HepG2 (cell line): ENCODE data around the gene SPATA12. TPM values are rescaled to one million over a fixed set of nuclear protein-coding genes. Genes with fewer than 3 reads are reported as not detected.

Source experiments
- ATAC-seq: fragments of 200-7000 bp; cut with Tn5 transposase; 3 replicates; pipeline ENCODE4 v1.9.1; 2020; ENCODE audit warnings: mild to moderate bottlenecking, moderate library complexity
- BruUV-seq: library from RNA; stranded (reverse); fragments of 400-500 nt; replicated peaks from 2 replicates; lab custom pipeline; 2021; lab: Mats Ljungman, UMichigan
- CTCF ChIA-PET: fragments of 300-600 bp; formaldehyde crosslinking; extraction: SDS; loops from one replicate; lab custom pipeline; 2021; ENCODE audit warnings: low total read pairs, inconsistent platforms, low intra/inter-chr PET ratio; lab: Yijun Ruan, JAX
- POLR2A ChIA-PET: fragments of 350-600 bp; sonication (Branson Sonifier 250); formaldehyde crosslinking; loops from one replicate; lab custom pipeline; 2020; ENCODE audit warnings: antibody characterized with exemption, inconsistent platforms; lab: Yijun Ruan, JAX
- DNase-seq: peaks from one replicate; pipeline ENCODE4 v3.0.0-alpha.2; 2015; ENCODE audit warnings: low spot score
- FAIRE-seq: peaks from 3 replicates; lab custom pipeline; 2011; peaks lifted over from hg19 to GRCh38; lab: Jason Lieb, UNC
- H2AFZ ChIP-seq: one replicate; pipeline ENCODE4 v1.6.1; 2011; ENCODE audit warnings: low read length, inconsistent platforms
- H3K27ac ChIP-seq: fragments of 300-600 bp; 3 replicates; pipeline ENCODE4 v1.8.0; 2011; ENCODE audit warnings: mixed run types, mild to moderate bottlenecking, mixed read lengths, low read length, inconsistent platforms; ENCODE audit not compliant: insufficient read depth; ENCODE audit errors: extremely low read length
- H3K27me3 ChIP-seq, 2 experiments: fragments of 200-600 bp in 1 of 2; 2 replicates in 1 of 2; 3 replicates in 1 of 2; pipeline versions ENCODE4 v1.6.0 to v1.8.0; 2011; ENCODE audit warnings: low read length in 2 of 2, mild to moderate bottlenecking in 2 of 2, moderate library complexity in 2 of 2, inconsistent platforms in 1 of 2; ENCODE audit not compliant: insufficient read depth in 2 of 2, control insufficient read depth in 1 of 2
- H3K36me3 ChIP-seq, 2 experiments: fragments of 200-600 bp in 1 of 2; replicated peaks in 1 of 2; 2 replicates in 1 of 2; 3 replicates in 1 of 2; pipeline versions ENCODE4 v1.5.1 to v1.8.0; 2011; ENCODE audit warnings: low read length in 2 of 2, inconsistent platforms in 1 of 2; ENCODE audit not compliant: insufficient read depth in 2 of 2, control insufficient read depth in 1 of 2
- H3K4me1 ChIP-seq: 2 replicates; pipeline ENCODE4 v1.5.1; 2012; ENCODE audit warnings: low read length, inconsistent platforms; ENCODE audit not compliant: insufficient read depth
- H3K4me2 ChIP-seq: 2 replicates; pipeline ENCODE4 v1.6.0; 2011; ENCODE audit warnings: low read depth, low read length, inconsistent platforms
- H3K4me3 ChIP-seq, 3 experiments: fragments of 200-600 bp in 1 of 3; sonication (generic), shearing (Covaris generic) in 1 of 3; replicated peaks in 1 of 3; 2 replicates each; pipeline ENCODE4 v1.5.1; 2011 to 2016; ENCODE audit warnings: low read length in 3 of 3, inconsistent platforms in 2 of 3, low read depth in 2 of 3, mild to moderate bottlenecking in 2 of 3, control low read depth in 1 of 3, mixed read lengths in 1 of 3; ENCODE audit not compliant: insufficient read depth in 1 of 3
- H3K79me2 ChIP-seq: one replicate; pipeline ENCODE4 v1.6.1; 2011; ENCODE audit warnings: low read length, inconsistent platforms; ENCODE audit not compliant: insufficient read depth
- H3K9ac ChIP-seq: 2 replicates; pipeline ENCODE4 v1.6.0; 2011; ENCODE audit warnings: mild to moderate bottlenecking, low read depth, low read length, inconsistent platforms; ENCODE audit not compliant: insufficient read depth
- H3K9me3 ChIP-seq: 2 replicates; pipeline ENCODE4 v1.5.1; 2012; ENCODE audit warnings: mild to moderate bottlenecking, low read length
- H4K20me1 ChIP-seq: 2 replicates; pipeline ENCODE4 v1.6.0; 2011; ENCODE audit warnings: inconsistent platforms, mild to moderate bottlenecking, low read length, moderate library complexity; ENCODE audit not compliant: insufficient read depth
- AKAP8 ChIP-seq: sonication (generic); formaldehyde crosslinking; IDR thresholded peaks from 2 replicates; pipeline ENCODE4 v1.5.1; 2020; ENCODE audit warnings: mild to moderate bottlenecking, missing genetic modification reagents
- ELF1 ChIP-seq: sonication (generic); formaldehyde crosslinking; IDR thresholded peaks from 2 replicates; pipeline ENCODE4 v1.4.0; 2020; ENCODE audit warnings: missing genetic modification reagents
- HNF1A ChIP-seq, 2 experiments: sonication (generic) in 1 of 2; formaldehyde crosslinking in 1 of 2; IDR thresholded peaks; 2 replicates each; pipeline versions ENCODE4 v1.4.0 to v1.6.1; 2016 to 2020; ENCODE audit warnings: borderline replicate concordance in 1 of 2, low read depth in 1 of 2, mild to moderate bottlenecking in 1 of 2, missing genetic modification reagents in 1 of 2
- IKZF1 ChIP-seq: fragments of 450-650 bp; IDR thresholded peaks from 2 replicates; pipeline ENCODE4 v1.7.1; 2016
- MAFG ChIP-seq: sonication (generic); formaldehyde crosslinking; IDR thresholded peaks from 2 replicates; pipeline ENCODE4 v1.5.1; 2020; ENCODE audit warnings: mild to moderate bottlenecking, missing genetic modification reagents
- NAIF1 ChIP-seq: sonication (generic); formaldehyde crosslinking; IDR thresholded peaks from 2 replicates; pipeline ENCODE4 v1.5.0; 2020; ENCODE audit warnings: mild to moderate bottlenecking, missing genetic modification reagents, borderline replicate concordance
- NFE2L1 ChIP-seq: sonication (generic); formaldehyde crosslinking; IDR thresholded peaks from 2 replicates; pipeline ENCODE4 v1.4.0; 2020; ENCODE audit warnings: missing genetic modification reagents, mild to moderate bottlenecking, borderline replicate concordance
- NFE2L2 ChIP-seq: fragments of 150-350 bp; IDR thresholded peaks from 2 replicates; pipeline ENCODE4 v1.6.1; 2014; ENCODE audit warnings: low read length
- PBX2 ChIP-seq: IDR thresholded peaks from 2 replicates; pipeline ENCODE4 v1.6.1; 2016; ENCODE audit warnings: control low read depth
- PLRG1 ChIP-seq: fragments of 450-650 bp; conservative IDR thresholded peaks from 2 replicates; pipeline ENCODE4 v1.6.1; 2016
- SKI ChIP-seq: fragments of 450-650 bp; IDR thresholded peaks from one replicate; pipeline ENCODE4 v1.6.1; 2018; ENCODE audit warnings: mild to moderate bottlenecking; ENCODE audit not compliant: partially characterized antibody
- SNAPC5 ChIP-seq: sonication (generic); formaldehyde crosslinking; IDR thresholded peaks from 2 replicates; pipeline ENCODE4 v1.8.1; 2023; ENCODE audit warnings: mild to moderate bottlenecking, missing genetic modification reagents, borderline replicate concordance
- ZC3H4 ChIP-seq: sonication (generic); formaldehyde crosslinking; IDR thresholded peaks from 2 replicates; pipeline ENCODE4 v1.4.0; 2020; ENCODE audit warnings: missing genetic modification reagents, borderline replicate concordance
- ZNF441 ChIP-seq: sonication (generic); formaldehyde crosslinking; IDR thresholded peaks from 2 replicates; pipeline ENCODE4 v1.7.0; 2021; ENCODE audit warnings: missing genetic modification reagents, borderline replicate concordance
- ZNF615 ChIP-seq: sonication (generic); formaldehyde crosslinking; IDR thresholded peaks from 2 replicates; pipeline ENCODE4 v1.5.0; 2020; ENCODE audit warnings: mild to moderate bottlenecking, missing genetic modification reagents, borderline replicate concordance
- ZNF629 ChIP-seq: sonication (generic); formaldehyde crosslinking; conservative IDR thresholded peaks from 2 replicates; pipeline ENCODE4 v1.5.0; 2020; ENCODE audit warnings: missing genetic modification reagents
- WGBS: methylation state at CpG from one replicate; pipeline ENCODE4 v1.1.6; 2017; ENCODE audit warnings: low lambda C conversion rate; 5-methylcytosine and 5-hydroxymethylcytosine counted together
- in situ Hi-C: cut with HindIII; loops from 2 replicates; pipeline ENCODE4 v1.10.0; 2017; ENCODE audit warnings: low pct_unique_long_range_greater_than_20kb; ENCODE audit not compliant: extremely low pct_ligation_motif_present
- intact Hi-C: fragments of 100-400 bp; cut with micrococcal nuclease; formaldehyde crosslinking; loops from one replicate; pipeline ENCODE4 v1.10.0; 2022; ENCODE audit not compliant: unreplicated experiment
- polyA plus RNA-seq, 8 experiments: library from polyadenylated mRNA; depleted of rRNA in 3 of 8; stranded (reverse) in 7 of 8; unstranded in 1 of 8; fragments of >200 nt; fragmentation: Illumina TruSeq in 4 of 8; extraction: Trizol in 4 of 8; gene quantifications; 2 replicates each; pipeline versions ENCODE4 v1.2.1 to v1.2.3, GENCODE V29; 2011 to 2016; ENCODE audit warnings: low read depth in 4 of 8, missing spikeins in 1 of 8, mixed read lengths in 1 of 8; ENCODE audit not compliant: insufficient read depth in 1 of 8
- total RNA-seq, 5 experiments: library from RNA; depleted of rRNA; stranded (reverse); fragments of >200 nt; fragmentation: Illumina TruSeq; extraction: Trizol; gene quantifications; 2 replicates each; pipeline ENCODE4 v1.2.3, GENCODE V29; 2016; ENCODE audit warnings: low read depth in 1 of 5
- TF ChIP-seq, protein P1 (sequence below): sonication (generic); formaldehyde crosslinking; IDR thresholded peaks from 2 replicates; pipeline ENCODE4 v1.8.1; 2023; ENCODE audit warnings: mild to moderate bottlenecking, missing genetic modification reagents
- TF ChIP-seq, protein P2 (sequence below): sonication (generic); formaldehyde crosslinking; IDR thresholded peaks from 2 replicates; pipeline ENCODE4 v1.4.0; 2020; ENCODE audit warnings: missing genetic modification reagents

The SPATA12 gene
- total and polyA plus RNA-seq, 2 of the 13 experiments (the other 11 are each of a cell fraction or from before 2014, with no cell fraction given), result 0.09 to 0.25 TPM

- POLR2A ChIA-PET, result no interaction called here
- Histone ChIP-seq H3K36me3 (no peaks in the 10 kb centered on the region), H3K27ac (no peak overlapping the region), H3K79me2 (peaks cover 5% of the 10 kb centered on the region), H3K4me3 (no peak overlapping the region), H3K4me2 (no peak overlapping the region), H3K27me3 (no peaks in the 10 kb centered on the region), H3K9me3 (no peaks in the 10 kb centered on the region), H3K9ac (no peak overlapping the region), H2AFZ (no peak overlapping the region), H4K20me1 (no peaks in the 10 kb centered on the region), H3K4me1 (peaks cover 30% of the 10 kb centered on the region)
- CTCF ChIA-PET, result no interaction called here
- intact Hi-C loops, result no loop called here
- no TSS peak for BruUV-seq
- FAIRE-seq (no peak), ATAC-seq (no peak), DNase-seq (no peak)
- 71% methylated on average over 3 of the region's 6 CpGs for WGBS
- in situ Hi-C loops, result no loop called here
- TF ChIP-seq, protein P1, sequence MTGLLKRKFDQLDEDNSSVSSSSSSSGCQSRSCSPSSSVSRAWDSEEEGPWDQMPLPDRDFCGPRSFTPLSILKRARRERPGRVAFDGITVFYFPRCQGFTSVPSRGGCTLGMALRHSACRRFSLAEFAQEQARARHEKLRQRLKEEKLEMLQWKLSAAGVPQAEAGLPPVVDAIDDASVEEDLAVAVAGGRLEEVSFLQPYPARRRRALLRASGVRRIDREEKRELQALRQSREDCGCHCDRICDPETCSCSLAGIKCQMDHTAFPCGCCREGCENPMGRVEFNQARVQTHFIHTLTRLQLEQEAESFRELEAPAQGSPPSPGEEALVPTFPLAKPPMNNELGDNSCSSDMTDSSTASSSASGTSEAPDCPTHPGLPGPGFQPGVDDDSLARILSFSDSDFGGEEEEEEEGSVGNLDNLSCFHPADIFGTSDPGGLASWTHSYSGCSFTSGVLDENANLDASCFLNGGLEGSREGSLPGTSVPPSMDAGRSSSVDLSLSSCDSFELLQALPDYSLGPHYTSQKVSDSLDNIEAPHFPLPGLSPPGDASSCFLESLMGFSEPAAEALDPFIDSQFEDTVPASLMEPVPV, result no peak
- no peak for TF ChIP-seq ZNF629 (CRISPR knock-in tag)
- TF ChIP-seq ZNF441 (CRISPR knock-in tag), result no peak
- TF ChIP-seq ZC3H4, result no peak
- TF ChIP-seq NFE2L1 (CRISPR knock-in tag), result no peak
- TF ChIP-seq NFE2L2, result no peak
- TF ChIP-seq ZNF615 (CRISPR knock-in tag), result no peak
- no peak for TF ChIP-seq PBX2
- TF ChIP-seq NAIF1, result no peak
- TF ChIP-seq PLRG1, result no peak
- TF ChIP-seq MAFG (CRISPR knock-in tag), result no peak
- no peak for TF ChIP-seq HNF1A (IDR thresholded peaks at IDR 0.05; ENCODE audit: low read depth)
- no peak for TF ChIP-seq HNF1A (CRISPR knock-in tag; IDR thresholded peaks at IDR 0.05; ENCODE audit: borderline replicate concordance)
- TF ChIP-seq SKI, result no peak
- no peak for TF ChIP-seq AKAP8 (CRISPR knock-in tag)
- TF ChIP-seq, protein P2, sequence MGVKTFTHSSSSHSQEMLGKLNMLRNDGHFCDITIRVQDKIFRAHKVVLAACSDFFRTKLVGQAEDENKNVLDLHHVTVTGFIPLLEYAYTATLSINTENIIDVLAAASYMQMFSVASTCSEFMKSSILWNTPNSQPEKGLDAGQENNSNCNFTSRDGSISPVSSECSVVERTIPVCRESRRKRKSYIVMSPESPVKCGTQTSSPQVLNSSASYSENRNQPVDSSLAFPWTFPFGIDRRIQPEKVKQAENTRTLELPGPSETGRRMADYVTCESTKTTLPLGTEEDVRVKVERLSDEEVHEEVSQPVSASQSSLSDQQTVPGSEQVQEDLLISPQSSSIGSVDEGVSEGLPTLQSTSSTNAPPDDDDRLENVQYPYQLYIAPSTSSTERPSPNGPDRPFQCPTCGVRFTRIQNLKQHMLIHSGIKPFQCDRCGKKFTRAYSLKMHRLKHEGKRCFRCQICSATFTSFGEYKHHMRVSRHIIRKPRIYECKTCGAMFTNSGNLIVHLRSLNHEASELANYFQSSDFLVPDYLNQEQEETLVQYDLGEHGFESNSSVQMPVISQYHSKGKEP (CRISPR knock-in tag), result no peak
- no peak for TF ChIP-seq IKZF1
- TF ChIP-seq SNAPC5, result no peak
- TF ChIP-seq ELF1 (CRISPR knock-in tag), result no peak
Observed at GRCh38 chr3:57041674-57042073, 18.8 kb upstream of the SPATA12 start.
